IPS-15b (cell line): ENCODE measurements around the gene SLC22A5.
"Not testable (repeated sequence)": the region's sequence is repeated elsewhere in the genome, so short reads cannot be mapped to it uniquely, and the experiment has no call there.

Source experiments
- H3K27me3 ChIP-seq: one replicate; pipeline ENCODE4 v1.6.1; 2013; ENCODE audit warnings: low read length; ENCODE audit not compliant: control insufficient read depth, insufficient read depth
- H3K36me3 ChIP-seq: one replicate; pipeline ENCODE4 v1.6.1; 2013; ENCODE audit warnings: low read length; ENCODE audit not compliant: control insufficient read depth, insufficient read depth
- H3K4me1 ChIP-seq: one replicate; pipeline ENCODE4 v1.6.1; 2013; ENCODE audit warnings: mild to moderate bottlenecking, low read length; ENCODE audit not compliant: control insufficient read depth, insufficient read depth
- H3K4me3 ChIP-seq: one replicate; pipeline ENCODE4 v1.5.1; 2013; ENCODE audit warnings: low read depth, low read length
- H3K9ac ChIP-seq: one replicate; pipeline ENCODE4 v1.6.1; 2013; ENCODE audit warnings: low read depth, mild to moderate bottlenecking, low read length
- H3K9me3 ChIP-seq: one replicate; pipeline ENCODE4 v1.6.1; 2013; ENCODE audit warnings: mild to moderate bottlenecking, low read length; ENCODE audit not compliant: control insufficient read depth, insufficient read depth

Gene SLC22A5

DNA sequence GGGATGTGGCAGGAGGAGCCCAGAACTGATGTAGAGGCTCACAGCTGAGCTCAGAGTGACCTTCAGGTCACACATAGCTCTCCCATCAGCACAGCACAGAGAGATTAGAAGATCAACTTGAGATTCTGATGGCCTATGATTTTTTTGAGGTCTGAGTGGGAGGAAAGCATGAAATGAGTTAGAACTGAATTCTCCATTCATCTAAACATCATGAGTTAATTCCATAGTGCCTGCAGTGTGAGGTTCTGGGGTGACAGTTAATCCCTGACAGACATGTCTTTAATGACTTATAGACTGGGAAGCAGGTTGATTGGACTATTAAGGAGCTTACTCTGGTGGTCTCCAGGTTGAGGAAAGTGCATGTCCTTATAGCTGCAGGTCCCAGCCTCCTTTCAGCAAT is 22.4 kb downstream of the SLC22A5 start:
- Histone ChIP-seq H3K27me3 (no peaks in the 10 kb centered on the region), H3K4me1 (peaks cover 7% of the 10 kb centered on the region), H3K9ac (no peak overlapping the region), H3K9me3 (no peaks in the 10 kb centered on the region), H3K4me3 (no peak overlapping the region), H3K36me3 (no peaks in the 10 kb centered on the region)

DNA sequence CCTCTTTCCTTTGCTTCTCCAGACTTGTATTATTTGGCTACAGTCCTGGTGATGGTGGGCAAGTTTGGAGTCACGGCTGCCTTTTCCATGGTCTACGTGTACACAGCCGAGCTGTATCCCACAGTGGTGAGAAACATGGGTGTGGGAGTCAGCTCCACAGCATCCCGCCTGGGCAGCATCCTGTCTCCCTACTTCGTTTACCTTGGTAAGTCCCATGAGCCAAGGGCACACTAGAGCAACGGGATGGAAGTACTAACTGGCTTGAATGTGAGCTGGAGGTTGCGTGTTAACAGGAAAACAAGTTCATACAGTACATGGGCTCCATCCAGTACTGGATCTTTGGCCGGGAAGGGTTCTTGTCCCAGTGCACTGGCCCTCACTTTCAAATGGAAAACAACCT is 22.9 kb downstream of the SLC22A5 start:
- no peaks in the 10 kb centered on the region for H3K27me3 ChIP-seq
- no peak overlapping the region for H3K9ac ChIP-seq
- no peaks in the 10 kb centered on the region for H3K36me3 ChIP-seq
- peaks cover 3% of the 10 kb centered on the region for H3K4me1 ChIP-seq
- H3K9me3 ChIP-seq, result no peaks in the 10 kb centered on the region
- no peak overlapping the region for H3K4me3 ChIP-seq

- no peaks in the 10 kb centered on the region for H3K36me3 ChIP-seq
Measured at GRCh38 chr5:132392978-132393825, 23.7 kb downstream of the SLC22A5 start.

DNA sequence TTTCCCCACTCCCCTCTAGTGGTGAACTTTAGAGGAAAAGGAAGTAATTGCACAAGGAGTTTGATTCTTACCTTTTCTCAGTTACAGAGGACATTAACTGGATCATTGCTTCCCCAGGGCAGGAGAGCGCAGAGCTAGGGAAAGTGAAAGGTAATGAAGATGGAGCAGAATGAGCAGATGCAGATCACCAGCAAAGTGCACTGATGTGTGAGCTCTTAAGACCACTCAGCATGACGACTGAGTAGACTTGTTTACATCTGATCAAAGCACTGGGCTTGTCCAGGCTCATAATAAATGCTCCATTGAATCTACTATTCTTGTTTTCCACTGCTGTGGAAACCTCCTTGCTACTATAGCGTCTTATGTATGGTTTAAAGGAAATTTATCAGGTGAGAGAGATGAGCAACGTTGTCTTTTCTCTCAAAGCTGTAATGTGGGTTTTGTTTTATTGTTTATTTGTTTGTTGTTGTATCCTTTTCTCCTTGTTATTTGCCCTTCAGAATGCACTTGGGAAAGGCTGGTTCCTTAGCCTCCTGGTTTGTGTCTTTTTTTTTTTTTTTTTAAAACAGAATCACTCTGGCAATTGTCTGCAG is 25.3 kb downstream of the SLC22A5 start:
- no peaks in the 10 kb centered on the region for H3K4me1 ChIP-seq
- no peak overlapping the region for H3K9ac ChIP-seq
- no peaks in the 10 kb centered on the region for H3K36me3 ChIP-seq
- H3K4me3 ChIP-seq, result no peak overlapping the region
- H3K27me3 ChIP-seq, result no peaks in the 10 kb centered on the region
- H3K9me3 ChIP-seq, result no peaks in the 10 kb centered on the region

More at GRCh38 chr5:132392978-132393825, 23.7 kb downstream of the SLC22A5 start:
- H3K9me3 ChIP-seq, result no peaks in the 10 kb centered on the region
- H3K4me3 ChIP-seq, result no peak overlapping the region
- H3K27me3 ChIP-seq, result no peaks in the 10 kb centered on the region
- H3K9ac ChIP-seq, result no peak overlapping the region
- H3K4me1 ChIP-seq, result no peaks in the 10 kb centered on the region

GRCh38 chr5:132396589-132397031 is 27.1 kb downstream of the SLC22A5 start:
- no peak overlapping the region for H3K9ac ChIP-seq
- no peaks in the 10 kb centered on the region for H3K36me3 ChIP-seq
- H3K27me3 ChIP-seq, result no peaks in the 10 kb centered on the region

GRCh38 chr5:132397224-132397623 is 27.7 kb downstream of the SLC22A5 start:
- Histone ChIP-seq H3K9ac (no peak overlapping the region), H3K9me3 (no peaks in the 10 kb centered on the region), H3K36me3 (no peaks in the 10 kb centered on the region)

More at GRCh38 chr5:132396589-132397031, 27.1 kb downstream of the SLC22A5 start:
- no peak overlapping the region for H3K4me3 ChIP-seq
- H3K4me1 ChIP-seq, result no peaks in the 10 kb centered on the region
- no peaks in the 10 kb centered on the region for H3K9me3 ChIP-seq

GRCh38 chr5:132397936-132398675 is 28.6 kb downstream of the SLC22A5 start:
- H3K36me3 ChIP-seq, H3K4me3 ChIP-seq, H3K27me3 ChIP-seq, H3K4me1 ChIP-seq, H3K9me3 ChIP-seq, H3K9ac ChIP-seq: not testable (repeated sequence)

More at GRCh38 chr5:132397224-132397623, 27.7 kb downstream of the SLC22A5 start:
- Histone ChIP-seq H3K4me1 (no peaks in the 10 kb centered on the region), H3K4me3 (no peak overlapping the region), H3K27me3 (no peaks in the 10 kb centered on the region)

- H3K27me3 ChIP-seq, H3K4me1 ChIP-seq, H3K9me3 ChIP-seq, H3K36me3 ChIP-seq, H3K9ac ChIP-seq, H3K4me3 ChIP-seq: not testable (repeated sequence)
Measured at GRCh38 chr5:132404041-132404440, 34.5 kb downstream of the SLC22A5 start.

- H3K4me3 ChIP-seq, result no peak overlapping the region
- H3K9me3 ChIP-seq, result no peaks in the 10 kb centered on the region
- no peak overlapping the region for H3K9ac ChIP-seq
- no peaks in the 10 kb centered on the region for H3K4me1 ChIP-seq
- no peaks in the 10 kb centered on the region for H3K36me3 ChIP-seq
- H3K27me3 ChIP-seq, result no peaks in the 10 kb centered on the region
Measured at GRCh38 chr5:132405646-132406045, 36.1 kb downstream of the SLC22A5 start.

- Histone ChIP-seq H3K36me3 (no peaks in the 10 kb centered on the region), H3K9ac (no peak overlapping the region), H3K27me3 (no peaks in the 10 kb centered on the region), H3K4me1 (no peaks in the 10 kb centered on the region), H3K9me3 (no peaks in the 10 kb centered on the region), H3K4me3 (no peak overlapping the region)
Measured at GRCh38 chr5:132406144-132406783, 36.8 kb downstream of the SLC22A5 start.

DNA sequence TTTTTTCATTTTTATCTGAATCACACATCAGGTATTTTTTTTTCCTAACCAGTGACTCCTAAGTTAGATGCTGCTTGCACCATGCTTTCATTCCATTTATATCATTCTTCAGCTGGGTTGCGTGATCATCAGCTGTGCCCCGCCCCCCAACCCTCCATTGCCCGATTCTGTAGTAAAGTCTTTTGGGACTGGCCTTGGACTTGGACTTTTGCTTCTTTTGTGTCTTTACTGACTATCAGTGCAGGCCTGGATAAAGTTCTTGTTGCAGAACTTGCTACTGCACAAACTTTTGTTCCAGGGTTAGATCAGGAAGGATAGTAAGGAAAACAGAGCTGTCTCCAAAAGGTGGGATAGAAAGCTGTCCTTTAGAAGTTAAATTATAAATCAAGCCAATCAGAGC is 38.5 kb downstream of the SLC22A5 start:
- no peaks in the 10 kb centered on the region for H3K36me3 ChIP-seq
- H3K9me3 ChIP-seq, result no peaks in the 10 kb centered on the region
- no peak overlapping the region for H3K9ac ChIP-seq
- H3K4me1 ChIP-seq, result no peaks in the 10 kb centered on the region
- H3K27me3 ChIP-seq, result no peaks in the 10 kb centered on the region
- no peak overlapping the region for H3K4me3 ChIP-seq
